Choroid plexus epithelial cell (primary cell): Measurements from ENCODE around the gene CLINT1.

Source experiments
- DNase-seq: peaks from one replicate; pipeline ENCODE4 v3.0.0-alpha.2; 2010; ENCODE audit warnings: low read depth
- H3K4me3 ChIP-seq: 2 replicates; pipeline ENCODE4 v1.5.1; 2011; ENCODE audit warnings: low read depth, mild to moderate bottlenecking, control low read depth, low read length, moderate library complexity
- TF ChIP-seq, protein P1 (sequence below): conservative IDR thresholded peaks from 2 replicates; pipeline ENCODE4 v1.5.1; 2011; ENCODE audit warnings: low read depth, mild to moderate bottlenecking, control low read depth, inconsistent platforms, low read length, moderate library complexity

Gene CLINT1

DNA sequence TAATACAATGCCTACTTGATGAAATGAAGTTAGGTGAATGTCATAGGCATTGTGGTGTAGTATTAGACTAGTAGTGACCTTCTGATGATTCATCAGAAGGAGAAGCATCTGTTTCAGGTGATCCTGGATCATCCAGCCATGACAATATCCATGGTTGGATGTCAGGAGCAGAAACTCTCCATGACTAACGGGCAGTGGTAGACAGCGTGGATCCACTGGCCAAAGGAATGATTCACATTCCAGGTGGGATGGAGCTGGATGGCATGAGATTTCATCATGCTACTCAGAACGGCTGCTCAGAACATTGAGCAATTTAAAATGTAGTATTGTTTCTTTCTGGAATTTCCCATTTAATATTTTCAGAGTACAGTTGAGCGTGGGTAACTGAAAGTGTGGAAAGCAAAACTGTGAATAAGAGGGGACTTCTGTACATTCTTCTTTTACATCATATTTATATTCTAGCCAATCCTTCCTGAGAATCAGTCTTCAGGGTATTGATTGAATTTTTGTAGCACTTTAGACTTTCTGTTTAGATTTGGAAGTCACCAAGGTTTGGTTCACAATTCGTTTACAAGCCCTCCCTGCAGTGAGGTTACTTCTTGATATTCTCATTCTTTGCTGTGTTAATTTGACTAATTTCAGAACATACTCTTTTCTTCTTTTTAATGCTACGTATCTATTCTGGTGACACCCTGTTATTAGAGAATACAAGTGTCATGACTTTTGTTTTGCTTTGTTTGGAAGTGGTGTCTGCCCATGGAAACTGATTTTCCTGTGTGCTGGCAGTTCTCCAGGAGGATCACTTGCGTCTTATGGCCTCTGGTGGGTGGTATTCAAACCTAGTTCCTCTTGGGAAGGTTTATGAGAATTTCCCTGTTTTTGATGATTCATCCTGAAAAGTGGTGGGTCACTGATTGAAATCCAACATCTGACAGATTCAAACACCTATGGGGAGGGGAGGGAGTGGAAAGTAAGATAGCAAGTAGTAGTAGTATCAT, 12.2 kb upstream of the CLINT1 start:
- peak; percentile 63 for DNase-seq
- TF ChIP-seq, protein P1, sequence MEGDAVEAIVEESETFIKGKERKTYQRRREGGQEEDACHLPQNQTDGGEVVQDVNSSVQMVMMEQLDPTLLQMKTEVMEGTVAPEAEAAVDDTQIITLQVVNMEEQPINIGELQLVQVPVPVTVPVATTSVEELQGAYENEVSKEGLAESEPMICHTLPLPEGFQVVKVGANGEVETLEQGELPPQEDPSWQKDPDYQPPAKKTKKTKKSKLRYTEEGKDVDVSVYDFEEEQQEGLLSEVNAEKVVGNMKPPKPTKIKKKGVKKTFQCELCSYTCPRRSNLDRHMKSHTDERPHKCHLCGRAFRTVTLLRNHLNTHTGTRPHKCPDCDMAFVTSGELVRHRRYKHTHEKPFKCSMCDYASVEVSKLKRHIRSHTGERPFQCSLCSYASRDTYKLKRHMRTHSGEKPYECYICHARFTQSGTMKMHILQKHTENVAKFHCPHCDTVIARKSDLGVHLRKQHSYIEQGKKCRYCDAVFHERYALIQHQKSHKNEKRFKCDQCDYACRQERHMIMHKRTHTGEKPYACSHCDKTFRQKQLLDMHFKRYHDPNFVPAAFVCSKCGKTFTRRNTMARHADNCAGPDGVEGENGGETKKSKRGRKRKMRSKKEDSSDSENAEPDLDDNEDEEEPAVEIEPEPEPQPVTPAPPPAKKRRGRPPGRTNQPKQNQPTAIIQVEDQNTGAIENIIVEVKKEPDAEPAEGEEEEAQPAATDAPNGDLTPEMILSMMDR, result peak; percentile 27
- H3K4me3 ChIP-seq, result no peak overlapping the region

DNA sequence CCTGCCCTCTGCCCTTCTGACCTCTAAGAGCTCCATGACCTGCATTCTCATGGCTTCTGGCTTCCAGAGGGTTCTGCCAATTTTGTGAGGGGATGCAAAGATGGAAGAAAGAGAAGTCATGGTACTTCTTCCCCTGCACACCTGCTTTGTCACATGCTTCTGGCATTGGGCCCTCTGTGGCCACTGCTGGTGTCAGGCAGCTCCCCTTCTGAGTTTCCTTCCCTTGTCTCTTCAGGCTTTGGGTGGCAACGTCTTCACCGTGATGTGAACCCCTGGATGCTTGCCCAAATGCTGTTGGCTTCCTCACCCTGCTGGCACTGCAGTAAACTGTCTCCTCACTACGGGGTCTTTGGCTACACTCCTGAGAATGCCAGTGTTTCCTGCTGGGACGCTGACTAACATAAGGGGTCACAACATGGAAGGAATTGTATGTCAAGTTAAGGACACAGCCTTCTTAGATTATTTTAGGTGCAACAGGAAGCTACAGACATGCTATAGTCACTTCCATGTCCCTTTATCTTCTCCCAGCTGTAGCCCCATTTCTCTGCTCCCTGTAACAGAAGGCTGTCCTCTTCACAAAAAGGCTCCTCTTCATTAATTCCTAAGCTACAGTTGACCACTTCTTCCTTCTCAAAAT, 8.9 kb upstream of the CLINT1 start:
- no peak for DNase-seq
- no peak overlapping the region for H3K4me3 ChIP-seq
- TF ChIP-seq, protein P1, result no peak

- no peak for DNase-seq
- TF ChIP-seq, protein P1, result no peak
- H3K4me3 ChIP-seq, result no peak overlapping the region
Observed at GRCh38 chr5:157866536-157866935, 7.6 kb upstream of the CLINT1 start.

GRCh38 chr5:157865781-157866180, 6.8 kb upstream of the CLINT1 start:
- no peak for DNase-seq
- H3K4me3 ChIP-seq, result no peak overlapping the region
- TF ChIP-seq, protein P1, result no peak

DNA sequence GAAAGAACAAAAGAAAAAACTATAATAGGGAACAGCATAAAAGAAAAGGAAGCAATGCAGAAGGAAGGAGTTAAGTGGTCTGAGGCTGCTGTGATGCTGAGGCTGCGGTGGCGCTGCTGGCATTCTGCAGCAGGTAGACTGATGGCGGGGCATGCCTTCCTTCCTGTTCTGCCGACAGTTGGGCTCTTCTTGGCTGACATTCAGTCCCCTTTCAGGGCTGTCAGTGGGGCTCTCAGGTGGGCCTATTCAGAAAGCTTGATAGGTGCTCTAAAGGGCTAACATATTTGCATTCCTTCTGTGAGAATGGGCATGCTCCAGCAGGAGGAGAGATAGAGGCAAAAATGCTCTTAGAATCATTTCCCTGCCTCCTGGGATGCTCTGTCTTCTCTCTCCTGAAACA, 5.1 kb upstream of the CLINT1 start:
- TF ChIP-seq, protein P1, result no peak
- no peak for DNase-seq
- H3K4me3 ChIP-seq, result no peak overlapping the region

GRCh38 chr5:157862183-157862851, 3.4 kb upstream of the CLINT1 start:
- DNase-seq, result no peak
- TF ChIP-seq, protein P1, result no peak
- H3K4me3 ChIP-seq, result no peak overlapping the region
